ENCODE measurements around the gene SLC28A1. TPM values are rescaled to one million over a fixed set of nuclear protein-coding genes. Genes with fewer than 3 reads are reported as not detected.

SLC28A1 gene
- total RNA-seq, 1 experiment from 2014 or later, result 0.17 TPM

DNA sequence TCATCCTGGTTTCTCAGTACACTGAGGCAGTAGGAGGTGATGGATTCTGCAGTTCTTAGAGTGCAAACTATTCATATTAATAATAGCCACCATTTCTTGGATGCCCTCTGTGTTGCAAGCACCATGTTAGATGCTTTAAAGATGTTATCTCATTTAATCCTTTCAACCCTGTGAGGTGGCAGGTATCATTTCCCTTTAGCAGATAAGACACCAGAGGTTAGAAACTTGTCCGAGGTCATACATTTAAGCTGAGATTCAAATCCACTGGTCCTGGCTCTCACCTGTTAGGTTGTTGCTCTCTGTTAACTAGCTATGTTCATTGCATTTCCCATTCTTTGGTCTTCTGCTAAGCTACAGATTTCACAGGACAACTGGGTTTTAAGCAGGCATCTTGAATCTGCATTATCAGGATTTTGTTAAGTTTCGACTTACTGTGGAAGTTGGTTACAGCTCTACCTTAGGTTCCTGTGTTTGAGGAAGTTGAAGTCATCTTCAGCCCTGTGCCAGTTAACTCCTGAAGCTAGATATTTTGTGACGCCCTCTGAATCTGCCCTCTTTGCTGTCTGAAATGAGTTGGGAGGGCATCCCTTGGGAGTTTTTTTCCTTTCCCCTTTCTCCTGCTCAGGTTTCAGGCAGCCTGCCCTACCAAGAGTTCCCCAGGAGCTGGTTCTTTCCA, 103.6 kb downstream of the SLC28A1 start:
- H3K36me3 Mint-ChIP-seq (ENCODE audit: insufficient read depth, unreplicated experiment), result peaks cover 15% of the 10 kb centered on the region
- H3K4me3 Mint-ChIP-seq (ENCODE audit: low read depth, unreplicated experiment), result no peak overlapping the region
- no peaks in the 10 kb centered on the region for H3K9me3 Mint-ChIP-seq (ENCODE audit: low read depth, unreplicated experiment)
- H3K4me1 Mint-ChIP-seq (ENCODE audit: low read depth, unreplicated experiment), result peaks cover 60% of the 10 kb centered on the region
- no peak overlapping the region for H3K27ac Mint-ChIP-seq (ENCODE audit: unreplicated experiment)
- CTCF ChIA-PET, result interaction anchor here (0.6 kb wide), 1 partner anchor 12 kb away, joined by 3 read pairs; no protein-coding TSS in a partner anchor
- TF ChIP-seq, protein P1, sequence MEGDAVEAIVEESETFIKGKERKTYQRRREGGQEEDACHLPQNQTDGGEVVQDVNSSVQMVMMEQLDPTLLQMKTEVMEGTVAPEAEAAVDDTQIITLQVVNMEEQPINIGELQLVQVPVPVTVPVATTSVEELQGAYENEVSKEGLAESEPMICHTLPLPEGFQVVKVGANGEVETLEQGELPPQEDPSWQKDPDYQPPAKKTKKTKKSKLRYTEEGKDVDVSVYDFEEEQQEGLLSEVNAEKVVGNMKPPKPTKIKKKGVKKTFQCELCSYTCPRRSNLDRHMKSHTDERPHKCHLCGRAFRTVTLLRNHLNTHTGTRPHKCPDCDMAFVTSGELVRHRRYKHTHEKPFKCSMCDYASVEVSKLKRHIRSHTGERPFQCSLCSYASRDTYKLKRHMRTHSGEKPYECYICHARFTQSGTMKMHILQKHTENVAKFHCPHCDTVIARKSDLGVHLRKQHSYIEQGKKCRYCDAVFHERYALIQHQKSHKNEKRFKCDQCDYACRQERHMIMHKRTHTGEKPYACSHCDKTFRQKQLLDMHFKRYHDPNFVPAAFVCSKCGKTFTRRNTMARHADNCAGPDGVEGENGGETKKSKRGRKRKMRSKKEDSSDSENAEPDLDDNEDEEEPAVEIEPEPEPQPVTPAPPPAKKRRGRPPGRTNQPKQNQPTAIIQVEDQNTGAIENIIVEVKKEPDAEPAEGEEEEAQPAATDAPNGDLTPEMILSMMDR (IDR thresholded peaks at IDR 0.05; ENCODE audit: unreplicated experiment), result no peak
- BruUV-seq (replicated peaks), result no TSS peak
- no peak for DNase-seq
- H3K27me3 Mint-ChIP-seq (ENCODE audit: unreplicated experiment), result no peaks in the 10 kb centered on the region
- intact Hi-C loops (cut with micrococcal nuclease; ENCODE audit: unreplicated experiment), result no loop called here

DNA sequence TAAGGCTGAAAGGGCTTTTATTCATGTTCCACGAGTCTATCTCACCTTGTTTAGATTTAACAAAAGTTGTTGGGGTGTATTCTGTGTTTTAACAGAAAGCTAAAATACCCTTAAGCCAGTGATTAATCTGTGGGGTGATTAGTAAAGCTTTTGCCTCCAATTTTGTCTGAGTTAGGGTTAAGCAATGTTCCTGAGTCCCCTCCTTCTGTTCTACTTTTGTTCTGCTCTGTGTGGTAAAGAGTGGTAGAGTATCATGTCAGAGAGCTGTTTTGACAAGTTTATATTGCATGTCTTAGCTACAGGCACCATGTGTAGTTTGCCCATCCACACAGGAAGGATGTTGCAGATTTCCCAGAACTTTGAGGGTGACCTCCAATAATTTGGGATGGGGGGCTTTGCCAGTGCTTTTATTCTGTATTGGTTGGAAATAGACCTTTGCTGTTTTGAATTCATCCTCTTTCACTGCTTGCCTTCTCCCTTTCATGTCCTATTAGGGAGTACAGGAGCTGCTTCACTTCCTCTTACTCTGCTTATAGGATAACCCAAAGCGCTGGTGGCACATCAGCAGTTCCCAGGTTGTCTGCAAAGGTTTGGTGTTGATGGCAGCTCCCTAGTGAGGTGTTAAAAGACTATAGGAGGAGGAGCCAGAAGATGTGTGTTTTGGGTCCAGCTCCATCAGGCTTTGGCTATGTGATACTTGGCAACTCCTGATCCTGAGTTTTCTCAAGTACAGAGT, 104.6 kb downstream of the SLC28A1 start:
- TF ChIP-seq, protein P1 (IDR thresholded peaks at IDR 0.05; ENCODE audit: unreplicated experiment), result no peak
- Mint-ChIP-seq H3K36me3 (ENCODE audit: insufficient read depth, unreplicated experiment) (peaks cover 7% of the 10 kb centered on the region), H3K27ac (ENCODE audit: unreplicated experiment) (no peak overlapping the region), H3K4me1 (ENCODE audit: low read depth, unreplicated experiment) (peaks cover 66% of the 10 kb centered on the region), H3K4me3 (ENCODE audit: low read depth, unreplicated experiment) (no peak overlapping the region), H3K9me3 (ENCODE audit: low read depth, unreplicated experiment) (no peaks in the 10 kb centered on the region), H3K27me3 (ENCODE audit: unreplicated experiment) (no peaks in the 10 kb centered on the region)
- BruUV-seq (replicated peaks), result no TSS peak
- intact Hi-C loops (cut with micrococcal nuclease; ENCODE audit: unreplicated experiment), result no loop called here
- CTCF ChIA-PET, result interaction anchor here (1.0 kb wide), 1 partner anchor 8 kb away, joined by 4 read pairs; no protein-coding TSS in a partner anchor
- no peak for DNase-seq

DNA sequence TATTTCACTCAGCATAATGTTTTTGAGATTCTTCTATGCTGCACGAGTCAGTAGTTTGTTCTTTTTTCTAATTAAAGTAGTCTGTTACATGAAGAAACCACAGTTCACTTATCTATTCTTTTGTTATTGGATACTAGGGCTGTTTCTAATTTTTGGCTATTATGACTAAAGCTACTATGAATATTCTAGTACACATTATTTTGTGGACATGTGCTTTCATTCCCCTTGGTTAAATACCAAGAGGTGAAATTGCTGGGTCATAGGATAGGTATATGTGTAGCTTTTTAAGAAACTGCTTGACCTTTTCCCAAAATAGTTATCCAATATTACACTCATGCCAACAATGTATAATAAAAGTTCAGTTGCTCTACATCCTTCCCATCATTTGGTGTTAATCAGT, 106.0 kb downstream of the SLC28A1 start:
- Mint-ChIP-seq H3K36me3 (ENCODE audit: insufficient read depth, unreplicated experiment) (peaks cover 7% of the 10 kb centered on the region), H3K9me3 (ENCODE audit: low read depth, unreplicated experiment) (no peaks in the 10 kb centered on the region), H3K27ac (ENCODE audit: unreplicated experiment) (no peak overlapping the region), H3K27me3 (ENCODE audit: unreplicated experiment) (no peaks in the 10 kb centered on the region), H3K4me1 (ENCODE audit: low read depth, unreplicated experiment) (peaks cover 58% of the 10 kb centered on the region), H3K4me3 (ENCODE audit: low read depth, unreplicated experiment) (no peak overlapping the region)
- TF ChIP-seq, protein P1 (IDR thresholded peaks at IDR 0.05; ENCODE audit: unreplicated experiment), result no peak
- CTCF ChIA-PET, result no interaction called here
- intact Hi-C loops (cut with micrococcal nuclease; ENCODE audit: unreplicated experiment), result no loop called here
- DNase-seq, result no peak
- no TSS peak for BruUV-seq (replicated peaks)

DNA sequence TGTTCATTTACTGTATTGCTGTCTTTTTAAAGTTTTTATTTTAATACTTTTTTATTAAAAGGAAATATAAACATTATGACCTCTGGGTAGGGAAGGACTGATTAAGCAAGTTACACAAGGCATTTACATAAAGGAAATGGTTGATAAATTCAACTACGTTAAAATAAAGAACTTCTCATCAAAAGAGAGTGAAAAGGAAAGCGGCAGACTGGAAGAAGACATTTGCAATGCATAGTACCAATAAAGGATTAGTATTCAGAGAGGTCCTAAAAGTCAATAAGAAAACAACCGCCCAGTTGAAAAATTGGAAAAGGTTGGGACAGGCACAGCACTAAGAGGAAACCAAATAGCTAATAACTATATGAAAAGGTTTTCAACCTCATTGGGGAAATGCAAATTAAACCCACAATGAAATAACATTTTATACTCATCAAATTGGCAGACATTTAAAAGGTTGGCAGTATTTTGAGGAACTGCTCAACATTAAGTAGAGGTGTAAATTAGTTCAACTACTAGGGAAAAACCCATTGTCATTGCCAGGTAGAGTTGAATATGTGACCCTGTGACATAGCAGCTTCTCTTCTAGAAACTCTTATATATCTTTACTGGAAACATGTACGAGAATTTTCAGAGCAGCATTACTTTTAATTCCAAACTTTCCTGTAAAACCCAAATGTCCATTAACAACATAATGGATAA, 106.7 kb downstream of the SLC28A1 start:
- no peaks in the 10 kb centered on the region for H3K27me3 Mint-ChIP-seq (ENCODE audit: unreplicated experiment)

More for the DNA sequence above, 106.7 kb downstream of the SLC28A1 start:
- H3K4me3 Mint-ChIP-seq (ENCODE audit: low read depth, unreplicated experiment), result no peak overlapping the region
- intact Hi-C loops (cut with micrococcal nuclease; ENCODE audit: unreplicated experiment), result no loop called here
- H3K9me3 Mint-ChIP-seq (ENCODE audit: low read depth, unreplicated experiment), result no peaks in the 10 kb centered on the region
- CTCF ChIA-PET, result interaction anchor here (1.4 to 1.6 kb wide), 2 partner anchors 12 to 39 kb away, joined by 4 to 7 read pairs; no protein-coding TSS in a partner anchor
- no peak for DNase-seq
- H3K4me1 Mint-ChIP-seq (ENCODE audit: low read depth, unreplicated experiment), result peaks cover 52% of the 10 kb centered on the region
- H3K27ac Mint-ChIP-seq (ENCODE audit: unreplicated experiment), result peak overlapping the region; percentile 37
- TF ChIP-seq, protein P1 (IDR thresholded peaks at IDR 0.05; ENCODE audit: unreplicated experiment), result no peak
- BruUV-seq (replicated peaks), result no TSS peak
- H3K36me3 Mint-ChIP-seq (ENCODE audit: insufficient read depth, unreplicated experiment), result peaks cover 7% of the 10 kb centered on the region

Measured in Calu3 (cell line).